HG02840 (cell line): ENCODE data around the gene FAM83B.
"Not testable (repeated sequence)": the region's sequence is repeated elsewhere in the genome, so short reads cannot be mapped to it uniquely, and the experiment has no call there.

Experiments used
- ATAC-seq: cut with Tn5 transposase; IDR thresholded peaks from one replicate; pipeline ENCODE4 v1.9.1; 2021; ENCODE audit warnings: mild to moderate bottlenecking, moderate library complexity, moderate number of reproducible peaks; ENCODE audit not compliant: unreplicated experiment, low FRiP score

FAM83B gene

DNA sequence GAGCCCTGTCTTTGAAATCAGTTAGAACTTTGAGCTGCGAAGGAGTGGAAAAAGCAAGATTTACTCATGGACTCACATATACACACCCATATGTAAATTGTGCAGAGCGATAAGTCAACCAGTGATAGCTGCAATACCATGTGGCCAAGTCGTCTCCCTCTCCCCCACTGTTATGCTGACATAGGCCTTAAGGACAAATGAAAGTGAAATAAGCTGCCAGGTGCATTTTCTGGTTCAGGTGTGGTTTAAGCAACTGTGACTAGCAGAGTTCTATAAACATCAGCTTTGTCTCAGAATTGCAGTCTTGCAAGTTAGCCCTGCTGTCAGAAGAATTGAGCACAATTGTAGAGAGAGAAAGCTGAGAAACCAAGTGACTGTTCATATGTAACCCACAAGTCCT, 9.6 kb downstream of the FAM83B start:
- ATAC-seq, result no peak

DNA sequence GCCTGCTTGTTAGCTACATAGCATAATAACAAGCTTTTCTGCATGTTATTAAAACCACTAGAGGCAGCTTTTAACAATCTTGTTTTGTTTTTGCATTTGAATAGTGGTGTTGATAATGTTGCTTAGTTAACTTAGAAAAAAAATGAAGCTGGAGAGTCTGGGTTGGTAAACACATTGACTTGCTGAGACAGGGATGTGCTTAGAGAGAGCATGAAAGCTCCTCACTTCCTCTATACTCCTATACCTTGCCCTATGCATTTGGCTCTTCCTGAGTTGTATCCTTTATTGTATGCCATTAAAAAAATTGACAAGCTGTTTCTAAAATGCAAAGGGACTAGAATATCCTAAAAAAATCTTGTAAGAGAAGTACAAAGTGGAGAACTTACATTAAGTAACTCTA, 13.6 kb downstream of the FAM83B start:
- no peak for ATAC-seq

DNA sequence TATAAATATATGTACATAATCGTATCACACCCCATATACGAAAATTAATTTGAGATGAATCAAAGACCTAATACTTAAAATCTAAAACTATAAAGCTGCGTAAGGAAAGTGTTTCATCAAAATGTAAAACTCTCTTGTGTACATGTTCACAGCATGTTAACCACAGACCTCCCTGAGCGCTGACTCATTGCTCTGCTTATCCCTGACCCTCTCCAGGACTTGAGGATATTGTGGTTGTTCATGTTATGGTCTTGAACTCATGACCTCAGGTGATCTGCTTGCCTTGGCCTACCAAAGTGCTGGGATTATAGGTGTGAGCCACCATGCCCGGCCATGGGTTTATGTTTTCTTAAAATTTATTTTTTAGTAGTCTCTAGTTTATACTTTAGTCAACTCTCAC, 14.2 kb downstream of the FAM83B start:
- ATAC-seq, result no peak

DNA sequence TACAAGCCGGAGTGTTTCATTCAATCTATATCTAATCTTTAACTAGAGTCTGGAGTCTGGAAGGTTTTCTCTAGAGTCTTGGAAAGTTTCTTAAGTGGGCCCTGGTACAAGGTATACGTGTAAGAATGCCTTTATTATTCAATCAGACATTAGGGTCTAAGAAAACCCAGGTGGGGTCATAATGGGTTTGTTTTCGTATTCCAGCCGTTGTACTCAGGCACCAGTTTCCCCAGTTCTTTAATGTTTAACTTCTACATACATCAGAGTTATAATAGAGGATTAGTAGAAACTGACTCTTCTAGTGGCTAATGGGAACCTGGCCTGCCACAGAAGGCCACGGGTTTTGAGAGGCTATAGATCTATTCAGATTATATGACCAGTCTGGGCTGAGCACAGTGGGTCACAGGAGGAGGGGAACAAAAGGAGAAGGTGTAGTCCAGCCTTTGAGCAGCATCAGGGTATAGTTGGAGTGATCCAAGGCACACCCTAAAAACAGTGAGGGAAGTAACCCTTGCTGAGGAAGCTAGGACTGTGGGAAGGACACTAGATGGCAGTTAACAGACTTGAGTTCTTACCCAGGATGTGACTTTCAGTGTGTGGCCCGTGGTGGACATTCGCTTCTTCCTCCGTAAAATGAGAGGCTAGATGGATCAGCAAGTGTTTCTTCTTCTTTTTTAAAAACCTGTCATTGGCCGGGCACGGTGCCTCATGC, 15.5 kb downstream of the FAM83B start:
- no peak for ATAC-seq

DNA sequence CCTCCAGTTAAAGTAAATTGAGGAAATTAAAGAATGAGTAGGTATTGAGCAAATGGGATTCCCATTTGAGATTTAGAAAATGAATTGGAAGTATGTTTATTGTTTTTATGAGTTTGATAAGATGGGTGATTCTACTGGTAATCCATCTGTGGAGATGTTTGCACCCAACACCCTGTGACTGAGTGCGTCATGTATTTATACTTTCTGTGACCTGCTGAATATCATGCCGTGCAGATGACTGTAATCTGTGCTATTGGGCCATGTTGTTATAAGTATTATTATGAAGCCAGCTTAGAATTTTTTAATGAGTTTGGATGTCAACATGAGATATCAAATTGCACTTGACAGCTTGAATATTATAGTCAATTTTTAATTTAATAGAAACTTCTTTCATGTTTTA, 17.7 kb downstream of the FAM83B start:
- no peak for ATAC-seq

DNA sequence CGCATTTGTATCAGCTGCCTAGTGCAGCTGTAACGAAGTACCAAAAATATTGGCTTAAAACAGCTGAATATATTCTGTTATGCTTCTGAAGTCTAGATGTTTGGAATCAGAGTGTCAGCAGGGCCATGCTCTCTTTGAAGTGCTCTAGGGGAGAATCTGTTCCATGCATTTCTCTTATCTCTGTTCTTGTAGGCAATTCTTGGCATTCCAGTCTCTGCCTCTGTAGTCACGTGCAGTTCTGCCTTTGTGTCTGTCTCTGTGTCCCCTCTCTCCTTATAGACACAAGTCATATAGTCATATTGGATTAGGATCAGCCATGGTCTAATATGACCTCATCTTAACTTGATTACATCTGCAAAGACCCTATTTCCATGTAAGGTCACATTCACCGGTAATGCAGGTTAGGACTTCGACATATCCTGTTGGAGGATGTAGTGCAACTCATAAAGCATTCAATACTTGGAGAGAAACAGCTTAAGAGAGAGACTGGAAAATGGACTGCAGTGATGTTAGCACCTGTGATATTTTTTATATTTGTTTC, 18.6 kb downstream of the FAM83B start:
- no peak for ATAC-seq

DNA sequence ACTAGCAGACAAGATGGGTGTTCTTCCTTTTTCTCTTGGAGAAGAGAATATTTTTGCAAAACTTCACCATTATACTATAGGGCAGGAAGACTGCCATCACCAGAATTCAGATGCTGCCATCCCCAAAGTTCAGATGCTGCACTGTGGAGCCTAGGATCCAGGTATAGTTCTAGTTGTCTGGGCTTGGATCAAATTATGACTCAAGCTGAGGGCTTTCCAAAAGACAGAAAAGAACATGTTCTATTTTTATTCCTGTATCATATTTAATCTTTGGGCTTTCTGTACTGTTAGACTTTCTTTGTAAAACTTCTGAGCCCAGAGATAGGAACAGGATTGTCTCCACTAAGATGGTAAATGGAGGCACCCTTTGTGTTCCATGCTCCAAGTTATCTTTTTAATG, 22.0 kb downstream of the FAM83B start:
- ATAC-seq, result no peak

DNA sequence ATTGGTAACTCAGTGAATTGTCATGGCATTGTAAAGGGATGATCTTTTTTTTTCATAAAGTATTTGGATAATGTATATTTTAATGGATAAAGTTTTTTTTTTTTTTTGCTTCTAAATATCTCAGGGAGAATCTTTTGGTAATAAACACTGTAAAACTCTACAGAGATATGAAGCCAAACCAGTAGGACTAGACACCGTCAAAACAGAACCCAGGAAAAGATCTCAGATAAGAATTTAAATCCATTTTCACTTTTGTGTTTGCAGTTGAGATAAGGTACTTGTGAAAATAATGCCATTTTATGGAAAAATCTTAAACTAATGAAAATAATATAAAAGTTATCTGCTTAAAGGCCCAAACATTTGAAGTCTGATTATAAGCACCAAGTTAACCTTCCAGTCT, 27.0 kb downstream of the FAM83B start:
- ATAC-seq, result no peak

DNA sequence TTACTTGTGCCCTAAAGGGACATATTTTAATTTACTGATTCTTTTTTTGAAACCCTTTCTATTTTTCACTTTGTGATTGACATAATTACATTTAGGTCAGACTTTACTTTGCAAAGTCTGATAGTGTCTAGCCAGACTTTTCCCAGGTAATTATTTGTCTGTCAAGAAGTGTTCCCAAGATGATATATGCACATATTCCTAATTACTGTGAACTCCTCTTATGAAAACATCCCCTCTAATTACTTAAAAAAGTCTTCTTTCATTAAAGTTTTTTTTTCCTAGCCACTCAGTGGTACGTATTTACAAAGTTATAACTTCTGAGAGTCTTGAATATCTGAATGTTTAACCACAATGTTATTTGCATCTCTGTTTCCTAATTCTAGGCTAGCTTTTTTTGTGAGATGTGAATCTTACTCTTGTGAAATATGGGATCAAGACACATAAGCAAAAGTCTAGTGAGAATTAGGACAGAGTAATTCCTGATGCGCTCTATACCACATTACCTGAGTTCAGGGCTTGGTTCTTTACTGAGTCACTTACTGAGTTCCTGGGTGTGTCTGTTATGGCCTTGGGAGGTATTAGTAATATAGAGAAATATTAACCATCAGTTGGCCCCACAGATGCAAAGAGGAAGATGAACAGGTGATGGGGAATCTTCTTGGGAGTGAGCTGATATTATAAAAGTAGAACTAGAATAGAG, 27.9 kb downstream of the FAM83B start:
- no peak for ATAC-seq

DNA sequence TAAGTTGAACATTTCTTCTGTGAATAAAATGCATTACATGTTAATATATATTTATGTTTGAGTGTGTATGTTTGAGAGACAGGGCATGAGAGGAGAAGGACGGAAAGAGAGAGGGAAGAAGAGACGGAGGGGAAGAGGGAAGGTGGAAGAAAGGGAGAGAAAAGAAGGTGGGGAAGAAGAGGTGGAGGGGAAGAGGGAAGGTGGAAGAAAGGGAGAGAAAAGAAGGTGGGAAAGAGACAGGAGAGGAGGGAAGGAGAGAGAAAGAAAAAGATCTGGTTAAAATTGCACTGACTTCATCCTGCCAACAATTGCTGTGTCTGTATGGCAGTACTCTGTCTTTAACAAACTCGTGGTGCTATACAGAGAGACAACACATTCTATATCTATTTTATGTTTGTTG, 29.0 kb downstream of the FAM83B start:
- ATAC-seq, result no peak

DNA sequence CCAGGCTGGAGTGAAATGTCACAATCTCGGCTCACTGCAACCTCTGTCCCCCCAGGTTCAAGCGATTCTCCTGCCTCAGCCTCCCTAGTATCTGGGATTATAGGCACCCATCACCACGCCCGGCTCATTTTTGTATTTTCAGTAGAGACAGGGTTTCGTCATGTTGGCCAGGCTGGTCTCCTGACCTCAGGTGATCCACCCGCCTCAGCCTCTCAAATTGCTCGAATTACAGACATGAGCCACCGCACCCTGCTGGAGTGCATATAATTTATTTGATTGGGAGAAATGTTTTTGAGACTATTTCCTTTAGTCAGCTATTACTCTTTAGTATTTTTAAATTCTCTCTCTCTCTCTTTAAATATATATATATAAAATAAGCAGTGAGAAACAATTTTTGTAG, 29.8 kb downstream of the FAM83B start:
- no peak for ATAC-seq

DNA sequence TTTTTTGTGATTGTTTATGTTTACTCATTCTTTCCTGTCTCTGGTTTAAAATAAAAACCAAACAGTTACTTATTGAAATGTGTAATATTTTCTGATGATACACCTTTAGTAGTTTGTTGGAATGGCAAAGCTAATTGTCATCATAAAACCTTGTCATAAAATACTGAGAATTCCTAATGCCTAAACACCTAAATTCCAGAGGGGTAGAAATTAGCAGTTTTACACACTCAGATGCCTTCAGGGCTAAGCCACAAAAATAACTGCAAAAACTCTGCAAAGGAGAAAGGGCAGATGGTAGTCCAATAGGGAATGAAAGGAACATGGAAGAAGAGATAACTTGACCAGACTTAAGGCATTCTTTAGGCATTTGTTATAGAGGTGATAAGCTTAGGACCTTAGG, 30.3 kb downstream of the FAM83B start:
- no peak for ATAC-seq

DNA sequence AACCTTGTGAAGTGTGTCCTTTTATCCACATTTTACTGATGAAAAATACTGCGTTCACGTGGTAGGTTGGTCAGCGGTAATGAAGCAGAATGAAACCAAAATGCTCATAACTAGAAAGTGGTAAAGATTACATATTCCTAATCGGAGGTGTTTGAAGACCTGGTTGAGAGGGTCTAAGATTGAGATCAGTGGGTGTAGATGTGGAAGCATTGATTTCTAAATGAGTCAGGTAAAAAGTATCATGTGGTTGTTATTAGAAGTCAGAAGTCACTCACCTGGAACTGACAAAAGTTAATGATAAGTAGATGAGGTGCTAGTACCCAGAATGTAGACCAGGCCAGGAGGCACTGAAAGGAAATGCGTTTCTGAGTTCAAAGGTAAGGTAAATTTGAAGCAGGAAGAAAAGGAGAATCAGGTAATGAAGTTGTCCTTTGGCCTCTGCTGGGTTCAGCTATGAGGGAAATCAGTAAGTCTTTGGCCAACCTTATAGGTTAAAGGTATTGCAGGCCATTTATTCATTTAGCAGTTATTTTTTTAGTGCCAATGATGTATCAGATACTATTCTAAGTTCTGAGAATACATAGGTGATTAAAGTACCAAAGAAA, 31.2 kb downstream of the FAM83B start:
- no peak for ATAC-seq

DNA sequence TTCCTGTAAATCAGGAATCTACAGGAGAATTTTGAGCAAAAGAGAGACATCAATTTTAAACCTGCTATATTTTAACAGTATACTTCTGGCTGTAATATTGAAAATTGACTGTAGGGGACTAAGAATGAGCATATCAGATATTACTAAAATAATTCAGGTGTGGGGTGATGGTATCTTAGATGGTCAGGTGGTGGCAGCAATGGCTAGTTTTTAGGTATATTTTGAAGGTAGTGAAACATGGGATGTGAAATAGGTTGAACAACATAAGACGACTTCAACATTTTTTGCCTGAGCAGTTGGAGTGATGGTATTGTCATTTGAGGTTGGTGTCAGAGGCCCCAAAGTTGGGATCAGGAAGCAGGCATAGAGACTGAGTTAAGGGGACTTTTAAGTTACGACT, 32.1 kb downstream of the FAM83B start:
- no peak for ATAC-seq

DNA sequence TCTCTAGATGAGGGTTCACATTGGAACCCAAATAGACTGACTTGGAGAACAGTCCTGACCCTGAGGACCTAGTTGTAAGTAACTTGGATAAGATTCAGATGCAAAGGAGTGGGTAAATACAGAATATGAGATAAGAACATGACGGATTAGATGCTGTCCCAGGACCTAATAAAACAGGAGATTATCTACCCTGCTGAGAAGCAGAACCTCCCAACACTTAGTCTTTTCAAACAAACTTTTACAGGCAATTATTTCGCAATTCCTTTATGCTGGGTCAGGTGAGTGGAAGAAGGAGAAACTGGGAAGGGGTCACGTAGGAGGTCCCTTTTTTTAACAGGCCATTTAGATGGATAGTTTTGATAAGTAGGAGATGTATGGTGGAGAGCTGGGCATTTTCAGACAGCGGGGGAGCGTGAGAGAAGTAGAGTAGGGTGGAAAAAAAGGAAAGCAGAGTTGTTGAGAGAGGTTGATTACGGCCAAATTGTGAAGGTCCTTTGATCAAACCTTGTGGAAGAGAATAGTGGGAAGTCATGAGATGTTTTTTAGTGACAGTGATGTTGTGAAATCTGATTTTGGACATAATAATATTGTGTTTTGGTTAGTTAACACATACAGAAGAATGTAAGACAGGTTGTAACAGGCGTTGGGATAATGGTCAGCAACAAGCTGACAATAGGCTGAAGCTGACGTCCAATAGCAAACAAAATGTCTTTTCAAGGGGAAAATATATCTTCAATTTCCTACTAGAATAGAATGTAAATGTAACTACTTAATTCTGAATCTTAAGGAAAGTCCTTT, 32.8 kb downstream of the FAM83B start:
- no peak for ATAC-seq

DNA sequence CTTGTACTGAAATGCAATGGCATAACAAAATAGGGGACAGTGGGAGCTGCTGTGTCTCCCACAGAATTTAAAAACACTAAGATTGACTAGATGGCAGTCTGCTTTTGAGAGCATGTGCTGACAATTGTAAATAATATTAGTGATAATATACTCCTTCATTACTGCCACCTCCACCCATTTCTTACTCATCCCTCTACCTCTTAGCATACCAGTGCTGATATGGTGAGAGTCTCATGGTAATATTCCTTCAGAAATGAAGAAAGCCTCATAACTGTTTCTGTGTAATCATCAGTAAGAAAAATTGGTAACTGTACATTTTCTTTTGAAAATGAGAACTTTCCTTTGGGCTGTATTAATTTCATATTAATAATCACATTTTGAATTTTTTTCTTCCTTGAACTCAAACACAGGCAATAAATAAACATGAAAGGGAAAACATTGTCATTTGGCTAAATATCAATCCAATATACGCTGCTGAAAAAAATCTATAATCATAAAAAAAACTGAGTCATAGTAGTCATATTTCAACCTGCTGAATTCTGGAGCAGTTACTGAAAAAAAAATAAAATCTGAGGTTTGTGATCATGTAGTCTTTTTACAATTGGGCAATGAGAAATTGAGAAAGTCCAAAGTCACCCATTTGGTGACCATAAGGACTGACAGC, 34.6 kb downstream of the FAM83B start:
- ATAC-seq, result no peak

DNA sequence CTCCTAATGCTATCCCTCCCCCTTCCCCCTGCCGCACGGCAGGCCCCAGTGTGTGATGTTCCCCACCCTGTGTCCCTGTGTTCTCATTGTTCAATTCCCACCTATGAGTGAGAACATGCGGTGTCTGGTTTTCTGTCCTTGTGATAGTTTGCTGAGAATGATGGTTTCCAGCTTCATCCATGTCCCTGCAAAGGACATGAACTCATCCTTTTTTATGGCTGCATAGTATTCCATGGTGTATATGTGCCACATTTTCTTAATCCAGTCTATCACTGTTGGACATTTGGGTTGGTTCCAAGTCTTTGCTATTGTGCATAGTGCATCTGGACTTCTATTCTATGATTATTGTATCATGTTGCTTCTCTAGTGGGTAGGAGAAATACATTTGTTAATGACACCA, 35.3 kb downstream of the FAM83B start:
- not testable (repeated sequence) for ATAC-seq

DNA sequence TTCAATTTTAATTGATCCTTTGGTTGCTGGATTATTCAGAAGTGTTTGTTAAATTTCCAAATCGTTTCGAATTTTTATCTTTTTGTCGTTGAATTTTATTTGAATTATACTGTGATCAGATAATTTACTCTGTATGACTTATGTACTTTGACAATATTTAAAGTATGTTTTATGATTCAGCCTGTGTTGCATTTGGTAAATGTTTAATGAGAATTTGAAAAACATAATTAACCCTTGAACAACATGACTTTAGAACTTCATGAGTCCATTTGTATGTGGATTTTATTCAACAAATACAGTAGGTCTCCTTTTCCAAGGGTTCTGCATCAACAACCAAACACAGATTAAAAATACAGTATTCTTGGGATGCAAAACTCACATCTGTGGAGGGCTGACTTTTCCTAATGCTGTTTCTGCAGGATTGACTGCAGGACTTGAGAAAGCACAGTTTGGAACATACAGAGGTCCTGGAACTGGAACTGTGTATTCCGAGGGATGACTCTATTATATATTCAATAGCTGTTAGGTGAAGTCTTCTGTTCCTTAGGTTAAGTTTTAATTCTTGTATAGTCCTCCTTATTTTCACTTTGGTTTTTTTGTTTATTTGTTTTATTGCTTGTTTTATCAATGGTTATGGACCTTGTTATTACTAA, 40.5 kb downstream of the FAM83B start:
- ATAC-seq, result no peak

DNA sequence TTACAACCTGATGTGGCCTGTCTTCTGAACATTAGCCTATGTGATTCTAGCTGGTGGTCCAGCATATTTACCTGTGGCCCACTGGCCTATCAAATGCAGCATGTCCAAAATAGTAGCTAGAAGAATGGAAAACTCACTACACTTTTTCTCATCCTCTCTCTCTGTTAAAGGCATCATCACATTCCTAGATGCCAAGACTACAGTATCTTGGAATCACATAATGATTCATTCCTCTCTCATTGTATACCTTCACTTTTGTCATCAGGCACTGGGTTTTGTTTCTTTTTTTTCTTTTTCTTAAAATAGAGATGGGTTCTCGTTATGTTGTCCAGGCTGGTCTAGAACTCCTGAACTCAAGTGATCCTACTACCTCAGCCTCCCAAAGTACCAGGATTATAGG, 45.0 kb downstream of the FAM83B start:
- ATAC-seq, result no peak

DNA sequence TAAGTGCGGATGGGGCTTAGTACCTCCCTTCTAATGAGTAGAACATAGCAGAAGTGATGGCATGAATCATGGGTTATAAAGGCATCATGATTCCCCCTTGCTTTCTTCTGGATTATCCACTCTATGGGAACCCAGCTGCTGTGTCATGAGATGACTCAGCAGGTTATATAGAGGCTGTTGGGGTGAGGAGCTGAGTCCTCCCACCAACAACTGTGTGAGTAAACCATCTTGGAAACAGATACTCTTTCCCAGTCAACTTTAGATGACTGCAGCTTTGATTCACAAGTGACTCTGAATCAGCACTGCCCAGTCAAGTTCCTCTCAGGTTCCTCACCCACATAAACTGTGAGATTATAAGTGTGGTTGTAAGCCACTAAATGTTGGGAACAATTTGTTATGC, 46.3 kb downstream of the FAM83B start:
- ATAC-seq, result no peak
